ENCODE data around the gene TAAR1. TPM values are rescaled to one million over a fixed set of nuclear protein-coding genes. Genes with fewer than 3 reads are reported as not detected.

Gene TAAR1
- total RNA-seq, 1 donor from 2014 or later = not detected

DNA sequence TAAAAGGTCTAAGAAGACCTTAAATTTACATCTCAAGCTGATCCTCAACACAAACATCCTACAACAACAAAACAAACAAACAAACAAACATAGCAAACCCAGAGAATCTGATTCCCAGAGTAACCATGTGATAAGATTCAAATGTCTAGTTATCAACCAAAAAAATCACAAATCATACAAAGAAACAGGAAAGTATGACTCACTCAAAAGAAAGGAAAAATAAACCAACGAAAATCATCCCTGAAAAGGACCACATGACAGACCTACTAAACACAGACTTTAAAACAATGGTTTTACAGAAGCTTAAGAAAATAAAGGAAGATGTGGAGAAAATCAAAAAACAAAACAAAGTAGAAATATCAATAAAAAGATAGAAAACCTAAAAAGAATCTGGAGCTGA lies 36.8 kb upstream of the TAAR1 start:
- peaks cover 27% of the 10 kb centered on the region for H3K9me3 ChIP-seq (replicated peaks)
- H3K4me3 ChIP-seq = no peak overlapping the region
- H3K4me1 ChIP-seq = no peaks in the 10 kb centered on the region
- H3K27ac ChIP-seq (replicated peaks) = no peak overlapping the region
- no peaks in the 10 kb centered on the region for H3K36me3 ChIP-seq
- DNase-seq = no peak
- intact Hi-C loops (cut with micrococcal nuclease) = no loop called here
- H3K27me3 ChIP-seq (ENCODE audit: low read depth) = no peaks in the 10 kb centered on the region
- TF ChIP-seq, protein P1, sequence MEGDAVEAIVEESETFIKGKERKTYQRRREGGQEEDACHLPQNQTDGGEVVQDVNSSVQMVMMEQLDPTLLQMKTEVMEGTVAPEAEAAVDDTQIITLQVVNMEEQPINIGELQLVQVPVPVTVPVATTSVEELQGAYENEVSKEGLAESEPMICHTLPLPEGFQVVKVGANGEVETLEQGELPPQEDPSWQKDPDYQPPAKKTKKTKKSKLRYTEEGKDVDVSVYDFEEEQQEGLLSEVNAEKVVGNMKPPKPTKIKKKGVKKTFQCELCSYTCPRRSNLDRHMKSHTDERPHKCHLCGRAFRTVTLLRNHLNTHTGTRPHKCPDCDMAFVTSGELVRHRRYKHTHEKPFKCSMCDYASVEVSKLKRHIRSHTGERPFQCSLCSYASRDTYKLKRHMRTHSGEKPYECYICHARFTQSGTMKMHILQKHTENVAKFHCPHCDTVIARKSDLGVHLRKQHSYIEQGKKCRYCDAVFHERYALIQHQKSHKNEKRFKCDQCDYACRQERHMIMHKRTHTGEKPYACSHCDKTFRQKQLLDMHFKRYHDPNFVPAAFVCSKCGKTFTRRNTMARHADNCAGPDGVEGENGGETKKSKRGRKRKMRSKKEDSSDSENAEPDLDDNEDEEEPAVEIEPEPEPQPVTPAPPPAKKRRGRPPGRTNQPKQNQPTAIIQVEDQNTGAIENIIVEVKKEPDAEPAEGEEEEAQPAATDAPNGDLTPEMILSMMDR (IDR thresholded peaks at IDR 0.05; ENCODE audit: borderline replicate concordance) = no peak

GRCh38 chr6:132693478-132693877 lies 34.5 kb upstream of the TAAR1 start:
- TF ChIP-seq, protein P1 (IDR thresholded peaks at IDR 0.05; ENCODE audit: borderline replicate concordance) = no peak
- intact Hi-C loops (cut with micrococcal nuclease) = no loop called here
- no peak overlapping the region for H3K27ac ChIP-seq (replicated peaks)

GRCh38 chr6:132690678-132691077 lies 31.7 kb upstream of the TAAR1 start:
- Histone ChIP-seq H3K4me3 (no peak overlapping the region), H3K9me3 (replicated peaks) (peaks cover 8% of the 10 kb centered on the region), H3K27ac (replicated peaks) (no peak overlapping the region), H3K4me1 (no peaks in the 10 kb centered on the region), H3K36me3 (no peaks in the 10 kb centered on the region), H3K27me3 (ENCODE audit: low read depth) (no peaks in the 10 kb centered on the region)
- DNase-seq = no peak
- intact Hi-C loops (cut with micrococcal nuclease) = no loop called here
- TF ChIP-seq, protein P1 (IDR thresholded peaks at IDR 0.05; ENCODE audit: borderline replicate concordance) = no peak

More at GRCh38 chr6:132693478-132693877, 34.5 kb upstream of the TAAR1 start:
- Histone ChIP-seq H3K4me3 (no peak overlapping the region), H3K9me3 (replicated peaks) (peaks cover 27% of the 10 kb centered on the region), H3K27me3 (ENCODE audit: low read depth) (no peaks in the 10 kb centered on the region), H3K4me1 (no peaks in the 10 kb centered on the region), H3K36me3 (no peaks in the 10 kb centered on the region)
- DNase-seq = no peak

DNA sequence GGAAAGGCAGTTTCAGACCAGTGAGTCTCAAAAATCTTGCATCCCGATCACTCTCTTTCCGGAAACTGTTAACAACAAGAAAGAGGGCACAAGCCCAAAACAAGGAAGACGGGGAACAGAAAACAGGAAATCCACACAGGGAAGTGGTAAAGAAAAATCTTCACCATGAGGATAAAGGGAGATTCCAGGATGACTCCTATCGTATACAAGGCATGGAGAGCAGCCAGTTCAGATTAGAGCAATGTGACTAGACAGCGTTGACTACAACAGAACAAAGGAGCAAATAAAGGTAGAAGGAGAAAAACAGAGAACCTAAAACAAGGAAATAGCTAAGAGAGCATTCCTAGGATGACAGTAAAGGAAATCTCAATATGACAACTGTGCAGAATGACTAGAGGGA lies 28.3 kb upstream of the TAAR1 start:
- H3K4me1 ChIP-seq = no peaks in the 10 kb centered on the region
- peaks cover 4% of the 10 kb centered on the region for H3K9me3 ChIP-seq (replicated peaks)
- H3K27me3 ChIP-seq (ENCODE audit: low read depth) = no peaks in the 10 kb centered on the region
- H3K27ac ChIP-seq (replicated peaks) = no peak overlapping the region
- no peak for DNase-seq
- H3K4me3 ChIP-seq = no peak overlapping the region
- intact Hi-C loops (cut with micrococcal nuclease) = no loop called here
- no peaks in the 10 kb centered on the region for H3K36me3 ChIP-seq
- TF ChIP-seq, protein P1 (IDR thresholded peaks at IDR 0.05; ENCODE audit: borderline replicate concordance) = no peak

- Histone ChIP-seq H3K36me3 (no peaks in the 10 kb centered on the region), H3K27me3 (ENCODE audit: low read depth) (no peaks in the 10 kb centered on the region), H3K4me3 (no peak overlapping the region), H3K4me1 (no peaks in the 10 kb centered on the region), H3K9me3 (replicated peaks) (peaks cover 11% of the 10 kb centered on the region), H3K27ac (replicated peaks) (no peak overlapping the region)
- intact Hi-C loops (cut with micrococcal nuclease) = no loop called here
- no peak for DNase-seq
- TF ChIP-seq, protein P1 (IDR thresholded peaks at IDR 0.05; ENCODE audit: borderline replicate concordance) = no peak
These were observed 27.5 kb upstream of the TAAR1 start for GRCh38 chr6:132686531-132686930.

DNA sequence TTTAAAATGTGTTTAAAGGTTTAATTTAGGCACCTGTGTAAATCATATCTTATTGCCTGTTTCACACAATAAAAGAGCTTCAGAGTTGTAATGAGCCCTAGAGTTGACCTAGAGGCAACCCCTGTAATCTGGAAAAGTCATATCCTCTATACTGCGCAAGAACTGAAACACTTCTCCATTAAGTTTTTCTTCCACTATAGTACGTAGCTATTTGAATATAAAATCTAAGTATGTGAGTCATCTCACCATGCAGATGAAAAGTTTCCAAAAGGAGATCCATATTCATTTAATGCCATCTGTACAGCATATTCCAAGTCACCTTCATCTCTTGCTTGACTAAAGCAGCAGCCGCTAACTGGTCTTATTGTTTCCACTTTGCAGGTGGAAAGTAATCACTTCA lies 26.0 kb upstream of the TAAR1 start:
- Histone ChIP-seq H3K36me3 (no peaks in the 10 kb centered on the region), H3K27ac (replicated peaks) (no peak overlapping the region), H3K9me3 (replicated peaks) (peaks cover 11% of the 10 kb centered on the region), H3K4me1 (no peaks in the 10 kb centered on the region), H3K4me3 (no peak overlapping the region), H3K27me3 (ENCODE audit: low read depth) (no peaks in the 10 kb centered on the region)
- intact Hi-C loops (cut with micrococcal nuclease) = no loop called here
- DNase-seq = no peak
- TF ChIP-seq, protein P1 (IDR thresholded peaks at IDR 0.05; ENCODE audit: borderline replicate concordance) = no peak
